Upper lobe of left lung (tissue), 6 donors: ENCODE results near the gene CLCA1. TPM values are rescaled to one million over a fixed set of nuclear protein-coding genes. Genes with fewer than 3 reads are reported as not detected.

Experiments
- ATAC-seq, 2 donors: fragments of 200-7000 bp; cut with Tn5 transposase; one replicate each; pipeline ENCODE4 v1.9.1; 2022; ENCODE audit warnings: mild to moderate bottlenecking in 2 of 2, moderate library complexity in 2 of 2; ENCODE audit not compliant: low FRiP score in 2 of 2
- DNase-seq, 2 donors: peaks; one replicate each; pipeline ENCODE4 v3.0.0-alpha.2; 2019 to 2020
- H3K27ac ChIP-seq, 4 donors: fragments of 200-600 bp; sonication (generic); one replicate each; pipeline ENCODE4 v1.5.1; 2016 to 2019
- H3K27me3 ChIP-seq, 4 donors: fragments of 200-600 bp; sonication (generic); one replicate each; pipeline ENCODE4 v1.5.1; 2017 to 2019
- H3K36me3 ChIP-seq, 4 donors: fragments of 200-600 bp; sonication (generic); one replicate each; pipeline ENCODE4 v1.5.1; 2016 to 2019
- H3K4me1 ChIP-seq, 4 donors: fragments of 200-600 bp; sonication (generic); one replicate each; pipeline ENCODE4 v1.5.1; 2018 to 2019
- H3K4me3 ChIP-seq, 4 donors: fragments of 200-600 bp; sonication (generic); one replicate each; pipeline ENCODE4 v1.5.1; 2017 to 2019; ENCODE audit warnings: mild to moderate bottlenecking in 2 of 4, moderate library complexity in 1 of 4
- H3K9me3 ChIP-seq, 4 donors: fragments of 200-600 bp; sonication (generic); one replicate each; pipeline ENCODE4 v1.5.1; 2018 to 2019
- CTCF ChIP-seq, 6 experiments: fragments of 450-650 bp in 4 of 6; fragments of 200-600 bp in 2 of 6; sonication (generic) in 2 of 6; IDR thresholded peaks; one replicate each; pipeline ENCODE4 v1.5.1; 2016 to 2019; ENCODE audit warnings: antibody characterized with exemption in 6 of 6
- EP300 ChIP-seq, 4 donors: sonication (generic); formaldehyde crosslinking; IDR thresholded peaks; one replicate each; pipeline ENCODE4 v1.5.1; 2017; ENCODE audit warnings: antibody characterized with exemption in 4 of 4, control low read depth in 2 of 4
- POLR2A ChIP-seq, 4 donors: fragments of 450-650 bp; IDR thresholded peaks; one replicate each; pipeline ENCODE4 v1.5.1; 2016 to 2017; ENCODE audit warnings: antibody characterized with exemption in 4 of 4, mild to moderate bottlenecking in 2 of 4
- POLR2AphosphoS5 ChIP-seq, 2 donors: sonication (generic); formaldehyde crosslinking; IDR thresholded peaks; one replicate each; pipeline ENCODE4 v1.5.1; 2017; ENCODE audit warnings: antibody characterized with exemption in 2 of 2
- WGBS, 2 donors: methylation state at CpG; one replicate each; pipeline ENCODE4 v1.1.5; 2017 to 2018; 5-methylcytosine and 5-hydroxymethylcytosine counted together
- total RNA-seq, 6 donors: library from RNA; depleted of rRNA in 4 of 6; stranded (reverse); fragments of >200 nt in 4 of 6; gene quantifications; one replicate each; pipeline versions ENCODE4 v1.1.0 to v1.2.1, GENCODE V29; 2016 to 2021
- donor health status: DM: no; HTN: no; CAD: no; lungs with moderate emphysema.
- donor health status: DM: no; HTN: yes; CAD: no; lungs with severe emphysema.

Gene CLCA1
- total RNA-seq, 6 donors from 2014 or later, result 0.11 to 0.27 TPM; not detected in 4

- H3K4me3 ChIP-seq, result no peak within 1 kb of the TSS
- H3K9me3 ChIP-seq, result no peaks in the 10 kb centered on the region
- H3K36me3 ChIP-seq, result no peaks in the 10 kb centered on the region
- no peak within 1 kb of the TSS for H3K27ac ChIP-seq
- ATAC-seq, result no peak
- TF ChIP-seq POLR2AphosphoS5 (IDR thresholded peaks at IDR 0.05), result no peak
- TF ChIP-seq EP300 (IDR thresholded peaks at IDR 0.05), result no peak
- no peak for TF ChIP-seq POLR2A (IDR thresholded peaks at IDR 0.05)
- no peak for TF ChIP-seq CTCF (IDR thresholded peaks at IDR 0.05)
- H3K27me3 ChIP-seq, result no peaks in the 10 kb centered on the region
- no peak for DNase-seq
- H3K4me1 ChIP-seq, result peaks cover 0 to 1% (median under 1%) of the 10 kb centered on the region in 4 donors
Measured at GRCh38 chr1:86423873-86424272, 44.9 kb upstream of the CLCA1 start, which contains the start of gene CLCA2. Gene CLCA2 (plus strand): TSS chr1:86424171. CDS start chr1:86424248, 77 bp downstream.

- Histone ChIP-seq H3K27ac (peak overlapping the region; percentile 71 to 76 (median 74)), H3K27me3 (no peaks in the 10 kb centered on the region), H3K36me3 (no peaks in the 10 kb centered on the region), H3K4me1 (peaks cover 7 to 21% (median 16%) of the 10 kb centered on the region in 4 donors), H3K9me3 (no peaks in the 10 kb centered on the region), H3K4me3 (no peak overlapping the region)
- TF ChIP-seq POLR2A (IDR thresholded peaks at IDR 0.05) (no peak), CTCF (IDR thresholded peaks at IDR 0.05) (no peak), EP300 (IDR thresholded peaks at IDR 0.05) (no peak), POLR2AphosphoS5 (IDR thresholded peaks at IDR 0.05) (no peak)
- WGBS, 2 donors, result 52 to 64% methylated on average over 7 of the region's 7 CpGs
- DNase-seq, result no peak
- ATAC-seq, result peak in 1 of 2 donors; percentile 50
Measured at GRCh38 chr1:86429122-86429725, 39.5 kb upstream of the CLCA1 start.

- TF ChIP-seq POLR2A (IDR thresholded peaks at IDR 0.05) (no peak), EP300 (IDR thresholded peaks at IDR 0.05) (peak in 2 of 4 donors; percentile 59 to 85), POLR2AphosphoS5 (IDR thresholded peaks at IDR 0.05) (peak; percentile 64 to 76), CTCF (IDR thresholded peaks at IDR 0.05) (no peak)
- DNase-seq, result peak in 1 of 2 donors; percentile 69
- H3K9me3 ChIP-seq, result no peaks in the 10 kb centered on the region
- H3K4me1 ChIP-seq, result peaks cover 7 to 21% (median 16%) of the 10 kb centered on the region in 4 donors
- no peaks in the 10 kb centered on the region for H3K27me3 ChIP-seq
- no peak overlapping the region for H3K4me3 ChIP-seq
- 2 to 3% methylated on average over 3 of the region's 3 CpGs for WGBS, 2 donors
- ATAC-seq, result peak; percentile 91 to 98
- H3K36me3 ChIP-seq, result no peaks in the 10 kb centered on the region
- peak overlapping the region; percentile 73 to 86 (median 75) for H3K27ac ChIP-seq
Measured at GRCh38 chr1:86429835-86430234, 38.9 kb upstream of the CLCA1 start.

GRCh38 chr1:86430376-86430775 lies 38.4 kb upstream of the CLCA1 start:
- Histone ChIP-seq H3K27ac (peak overlapping the region; percentile 73 to 86 (median 75)), H3K9me3 (no peaks in the 10 kb centered on the region), H3K27me3 (no peaks in the 10 kb centered on the region), H3K36me3 (no peaks in the 10 kb centered on the region), H3K4me1 (peaks cover 7 to 21% (median 16%) of the 10 kb centered on the region in 4 donors), H3K4me3 (no peak overlapping the region)
- ATAC-seq (peak; percentile 11 to 28), DNase-seq (no peak)
- no peak for TF ChIP-seq POLR2A (IDR thresholded peaks at IDR 0.05)
- TF ChIP-seq CTCF (IDR thresholded peaks at IDR 0.05), result no peak
- no peak for TF ChIP-seq EP300 (IDR thresholded peaks at IDR 0.05)
- no peak for TF ChIP-seq POLR2AphosphoS5 (IDR thresholded peaks at IDR 0.05)

GRCh38 chr1:86434059-86434458 lies 34.7 kb upstream of the CLCA1 start:
- no peak for DNase-seq
- no peak for ATAC-seq
- H3K27me3 ChIP-seq, result no peaks in the 10 kb centered on the region
- H3K36me3 ChIP-seq, result no peaks in the 10 kb centered on the region
- H3K4me1 ChIP-seq, result peaks cover 7 to 18% (median 14%) of the 10 kb centered on the region in 4 donors
- no peak overlapping the region for H3K27ac ChIP-seq
- no peak overlapping the region for H3K4me3 ChIP-seq
- H3K9me3 ChIP-seq, result no peaks in the 10 kb centered on the region
- TF ChIP-seq CTCF (IDR thresholded peaks at IDR 0.05), result no peak
- TF ChIP-seq POLR2A (IDR thresholded peaks at IDR 0.05), result no peak
- TF ChIP-seq EP300 (IDR thresholded peaks at IDR 0.05), result no peak
- TF ChIP-seq POLR2AphosphoS5 (IDR thresholded peaks at IDR 0.05), result no peak
